ENCODE measurements around the gene VDAC2.
A peak's percentile ranks its signal among the peaks of the same experiment; 100 is the strongest.
"Not testable (repeated sequence)": the region's sequence is repeated elsewhere in the genome, so short reads cannot be mapped to it uniquely, and the experiment has no call there.

The VDAC2 gene, protein sequence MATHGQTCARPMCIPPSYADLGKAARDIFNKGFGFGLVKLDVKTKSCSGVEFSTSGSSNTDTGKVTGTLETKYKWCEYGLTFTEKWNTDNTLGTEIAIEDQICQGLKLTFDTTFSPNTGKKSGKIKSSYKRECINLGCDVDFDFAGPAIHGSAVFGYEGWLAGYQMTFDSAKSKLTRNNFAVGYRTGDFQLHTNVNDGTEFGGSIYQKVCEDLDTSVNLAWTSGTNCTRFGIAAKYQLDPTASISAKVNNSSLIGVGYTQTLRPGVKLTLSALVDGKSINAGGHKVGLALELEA

DNA sequence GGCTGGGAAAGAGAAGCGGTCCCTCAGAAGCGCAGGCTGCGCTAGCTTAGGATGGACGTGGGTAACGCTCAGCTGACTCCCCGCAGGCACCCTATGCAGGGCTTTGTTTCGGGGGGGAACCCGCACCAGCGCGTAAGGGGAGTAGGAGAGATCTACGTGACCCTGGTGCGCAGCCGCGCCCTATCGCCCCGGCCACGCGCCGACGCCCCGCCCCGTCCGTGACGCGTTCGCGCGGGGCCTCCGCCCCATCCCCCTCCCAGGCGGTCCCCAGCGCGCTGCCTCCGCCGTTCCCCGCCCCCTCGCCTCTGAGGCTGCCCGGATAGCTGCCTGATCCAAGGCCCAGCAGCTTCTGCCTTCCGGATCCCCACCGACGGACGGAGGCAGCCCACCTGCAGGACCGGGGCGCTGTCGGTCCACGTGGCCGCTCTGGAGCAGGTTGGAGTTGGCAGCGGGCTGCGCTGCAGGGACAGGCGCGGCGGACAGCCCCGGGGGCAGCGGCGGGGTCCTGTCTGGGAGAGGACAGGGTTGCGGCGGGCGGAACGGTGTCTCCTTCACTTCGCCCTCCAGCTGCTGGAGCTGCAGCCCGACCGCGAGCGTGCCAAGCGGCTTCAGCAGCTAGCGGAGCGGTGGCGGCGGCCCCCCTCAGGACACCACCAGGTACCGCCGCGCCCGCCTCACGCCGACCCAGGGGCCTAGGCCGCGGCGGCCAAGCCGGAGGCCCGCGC, at the start of gene VDAC2:
Gene VDAC2, plus strand, starts transcription at position 515 of the 725 bp plus-strand sequence. CDS start 363 bp downstream, outside the sequence.
- peak; percentile 81 for DNase-seq

DNA sequence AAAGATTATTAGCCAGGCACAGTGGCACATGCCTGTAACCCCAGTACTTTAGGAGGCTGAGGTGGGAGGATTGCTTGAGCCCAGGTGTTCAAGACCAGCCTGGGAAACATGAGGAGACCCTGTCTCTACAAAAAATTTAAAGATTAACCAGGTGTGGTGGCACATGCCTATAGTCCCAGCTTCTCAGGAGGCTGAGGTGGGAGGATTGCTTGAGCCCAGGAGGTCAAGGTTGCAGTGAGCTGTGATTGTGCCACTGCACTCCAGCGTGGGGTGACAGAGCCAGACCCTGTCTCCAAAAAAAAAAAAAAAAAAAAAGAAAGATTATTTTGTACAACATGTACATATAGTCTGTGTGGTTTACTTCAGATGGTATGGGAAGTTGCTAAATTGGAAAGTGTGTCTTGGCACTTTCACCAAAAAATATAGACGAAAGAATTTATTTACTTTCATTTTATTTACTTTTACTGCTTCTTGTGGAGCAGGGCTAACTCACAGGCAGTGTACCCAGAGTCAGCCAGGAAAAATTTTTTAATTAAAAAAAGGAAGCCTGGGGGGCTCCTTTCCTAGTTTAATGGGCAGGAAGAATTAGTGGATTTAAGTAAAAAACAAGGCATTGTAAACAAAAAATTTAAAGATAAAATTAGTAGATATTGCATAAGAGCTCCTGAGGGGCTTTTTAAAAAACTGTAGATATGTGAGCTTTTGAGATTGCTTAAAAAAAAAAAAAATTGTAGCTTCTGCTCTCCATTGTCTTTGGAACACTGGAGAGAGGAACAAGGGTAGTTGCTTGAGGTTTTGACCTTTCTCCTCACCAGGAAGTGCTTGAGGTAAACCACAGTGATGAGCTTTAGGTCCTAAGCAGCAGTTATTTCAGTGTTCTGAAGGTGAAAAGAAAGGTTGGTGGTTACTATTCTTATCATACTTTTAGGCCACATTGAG, 44.6 kb upstream of the VDAC2 start:
- no peak for DNase-seq

DNA sequence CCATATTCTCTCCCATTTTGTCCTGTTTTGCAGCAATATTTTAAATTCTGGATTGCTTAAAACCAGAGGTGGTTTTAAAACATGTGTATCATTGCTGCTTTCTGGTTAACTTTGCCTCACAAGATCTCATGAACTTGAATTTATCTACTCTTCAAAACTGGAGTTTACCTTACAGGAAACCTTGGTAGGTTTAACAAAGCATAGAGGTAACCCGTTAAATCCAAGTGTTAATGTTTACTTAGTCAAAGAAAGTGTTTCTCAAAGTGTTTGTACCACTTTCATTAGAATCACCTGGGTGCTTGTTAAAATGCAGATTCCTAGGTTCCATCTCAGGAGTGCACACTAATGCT, 44.0 kb upstream of the VDAC2 start:
- no peak for DNase-seq

DNA sequence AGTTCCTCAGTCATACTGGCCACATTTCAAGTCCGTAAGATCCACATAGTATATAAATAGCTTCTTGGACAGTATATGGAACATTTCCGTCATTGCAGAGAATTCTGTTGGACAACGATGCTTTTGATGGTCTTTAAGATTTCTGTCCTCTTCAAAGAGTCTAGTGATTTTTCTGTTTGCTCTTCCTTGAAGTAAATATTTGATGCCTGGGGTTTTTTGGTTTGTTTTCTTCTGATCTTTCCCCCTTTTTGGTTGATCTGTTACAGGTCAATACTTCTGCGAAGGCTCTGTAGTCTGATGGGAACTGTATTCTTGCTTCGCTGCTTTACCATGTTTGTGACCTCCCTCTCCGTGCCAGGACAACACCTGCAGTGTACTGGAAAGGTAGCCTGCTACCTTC, 42.3 kb upstream of the VDAC2 start:
- DNase-seq: no peak

GRCh38 chr10:75170215-75170614, 40.4 kb upstream of the VDAC2 start:
- DNase-seq: no peak

DNA sequence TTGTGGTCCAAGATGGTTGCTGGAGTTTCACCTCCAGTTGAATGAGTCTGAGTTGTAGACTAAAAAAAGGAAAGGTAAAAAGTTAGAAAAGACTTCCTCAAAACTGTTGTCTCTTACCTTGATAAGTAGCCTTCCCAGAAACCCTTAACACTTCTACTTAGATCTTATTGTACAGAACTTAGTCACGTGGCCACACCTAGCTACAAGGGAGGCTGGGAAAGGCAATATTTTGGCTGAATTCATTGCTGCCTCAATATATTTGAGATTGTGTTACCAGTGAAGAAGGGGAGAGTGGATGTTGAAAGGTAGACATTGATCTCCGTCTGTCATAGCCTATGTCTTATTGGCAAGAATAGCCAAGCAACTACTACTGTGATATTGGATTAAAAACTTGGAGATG, 35.5 kb upstream of the VDAC2 start:
- DNase-seq: no peak

- DNase-seq: no peak
These were observed 34.5 kb upstream of the VDAC2 start for GRCh38 chr10:75176046-75176445.

DNA sequence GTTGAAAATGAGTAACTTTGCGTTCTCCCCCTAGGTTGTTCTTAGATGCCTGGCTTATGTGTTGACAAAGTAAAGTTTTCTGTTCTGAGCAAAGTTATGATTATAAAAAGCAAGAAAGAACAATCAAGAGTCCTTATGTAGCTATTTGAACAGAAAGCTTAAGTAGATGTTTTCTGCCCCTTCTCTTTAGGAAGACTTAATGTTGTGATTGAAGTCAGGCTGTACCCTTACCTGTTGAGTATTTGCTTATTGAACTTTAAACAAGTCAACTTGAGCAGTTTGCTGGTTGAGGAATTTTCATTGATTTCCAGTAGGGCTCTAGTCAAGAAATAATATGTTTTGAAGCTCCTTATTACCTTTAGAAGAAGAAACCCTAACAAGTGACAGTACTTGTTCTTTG, 33.9 kb upstream of the VDAC2 start:
- no peak for DNase-seq

GRCh38 chr10:75179657-75180177, 30.9 kb upstream of the VDAC2 start:
- no peak for DNase-seq

GRCh38 chr10:75180592-75180991, 30.0 kb upstream of the VDAC2 start:
- no peak for DNase-seq

DNA sequence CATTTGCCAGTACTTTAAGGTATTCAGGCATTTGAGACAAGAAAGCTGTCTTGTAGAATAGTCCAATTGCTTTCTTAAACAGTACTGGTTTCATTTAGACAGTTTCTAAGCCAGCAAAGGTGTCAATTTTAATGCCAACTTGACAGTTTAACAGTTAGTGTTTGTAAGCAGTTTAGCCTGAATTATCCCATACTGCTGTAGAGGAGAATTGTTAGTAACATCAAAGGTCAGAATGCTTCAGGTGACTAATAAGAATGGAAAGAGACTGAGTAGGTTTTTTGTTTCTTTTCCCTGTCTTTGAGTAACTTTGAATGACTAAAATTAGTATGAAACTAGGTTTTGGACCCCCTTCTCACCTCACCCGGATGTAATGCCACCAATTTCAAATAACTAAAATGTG, 29.5 kb upstream of the VDAC2 start:
- no peak for DNase-seq

GRCh38 chr10:75186310-75186709, 24.3 kb upstream of the VDAC2 start:
- no peak for DNase-seq

GRCh38 chr10:75187961-75188426, 22.6 kb upstream of the VDAC2 start:
- DNase-seq: peak; percentile 25

- DNase-seq: not testable (repeated sequence)
These were observed 22.1 kb upstream of the VDAC2 start for GRCh38 chr10:75188522-75188921.

DNA sequence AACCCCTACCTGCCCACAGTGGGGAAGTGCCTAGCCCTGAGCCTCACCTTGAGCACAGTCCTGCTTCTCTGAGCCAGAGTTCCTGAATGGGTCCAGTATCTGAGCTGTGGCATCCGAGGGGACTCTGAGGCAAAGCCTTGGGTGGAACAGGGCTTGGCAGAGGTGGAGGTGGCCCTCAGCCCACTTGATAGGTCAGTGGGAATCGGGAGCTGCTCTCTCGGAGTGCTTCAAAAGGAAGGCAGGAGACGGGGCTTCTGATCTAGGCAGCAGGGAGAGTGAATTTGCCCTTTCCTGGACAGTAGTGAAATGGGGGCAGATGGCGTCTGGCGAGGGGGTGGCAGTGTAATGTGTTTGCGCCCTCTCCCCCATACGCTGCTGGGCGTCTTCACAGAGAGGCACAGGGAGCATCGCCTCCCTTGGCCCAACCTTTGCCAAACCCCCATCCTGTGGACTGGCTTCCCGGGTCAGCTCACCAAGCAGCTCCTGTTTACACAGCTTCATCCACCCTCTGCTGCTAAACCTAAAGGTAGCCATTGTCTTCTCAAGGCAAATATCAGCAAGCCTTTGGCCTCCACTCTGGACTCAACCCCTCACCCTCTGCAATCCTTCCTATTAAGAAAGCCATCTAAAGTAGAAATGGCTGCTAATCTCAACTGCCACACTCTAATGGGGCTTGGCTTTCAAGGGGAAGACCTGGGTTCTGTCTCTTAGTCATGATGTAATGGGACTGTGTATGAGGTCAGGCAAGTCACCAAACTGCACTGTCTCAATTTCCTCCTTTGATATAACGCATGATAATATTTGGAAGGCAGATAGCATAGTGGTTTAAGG, 21.1 kb upstream of the VDAC2 start:
- DNase-seq: no peak

GRCh38 chr10:75191821-75192568, 18.6 kb upstream of the VDAC2 start:
- DNase-seq: peak; percentile 76

DNA sequence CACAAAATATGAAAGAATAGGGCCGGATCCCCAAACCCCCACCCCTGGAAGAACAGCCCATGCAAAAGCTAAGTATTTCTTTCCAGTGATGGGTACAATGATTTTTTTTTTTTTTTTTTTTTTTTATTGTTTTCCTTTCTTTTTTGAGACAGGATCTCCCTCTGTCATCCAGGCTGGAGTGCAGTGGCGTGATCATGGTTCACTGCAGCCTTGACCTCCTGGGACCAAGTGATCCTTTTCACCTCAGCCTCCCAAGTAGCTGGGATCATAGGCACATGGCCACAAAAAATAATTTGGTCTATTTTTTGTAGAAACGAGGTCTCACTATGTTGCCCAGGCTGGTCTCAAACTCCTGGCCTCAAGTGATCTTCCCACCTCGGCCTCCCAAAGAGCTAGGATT, 16.0 kb upstream of the VDAC2 start:
- DNase-seq: not testable (repeated sequence)

DNA sequence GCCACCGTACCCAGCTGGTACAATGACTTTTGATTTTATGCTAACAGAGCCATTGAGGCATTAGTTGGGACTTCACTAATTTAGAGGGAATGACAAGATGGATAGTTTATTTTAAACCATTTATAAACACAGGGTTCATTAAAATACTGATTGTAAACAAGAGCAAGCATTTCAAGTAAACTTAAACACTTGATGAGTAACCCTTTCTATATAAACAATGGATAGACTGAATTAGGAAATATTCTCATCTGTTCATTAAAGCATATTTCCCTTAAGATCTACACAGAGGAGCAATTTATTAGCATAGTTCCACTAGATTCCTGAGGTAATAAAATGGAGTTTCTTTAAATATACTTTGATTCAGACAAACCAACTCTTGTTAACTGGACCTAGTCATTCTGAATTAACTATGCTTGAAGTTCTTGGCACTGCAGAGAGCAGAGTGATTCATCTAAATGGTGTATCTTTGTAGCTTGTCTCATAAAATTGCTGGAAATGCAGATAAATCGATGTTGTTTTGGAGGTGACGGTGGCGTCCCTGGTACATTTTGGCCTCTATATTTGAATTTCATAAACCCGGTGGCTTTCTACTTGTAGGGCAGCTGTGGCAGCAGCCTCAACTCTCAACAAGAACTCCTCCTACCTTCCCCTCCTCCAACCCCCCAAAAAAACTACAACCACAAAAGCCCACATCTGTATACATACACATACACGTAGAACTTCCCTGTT, 15.4 kb upstream of the VDAC2 start:
- DNase-seq: peak; percentile 64

- DNase-seq: no peak
These were observed 13.5 kb upstream of the VDAC2 start for GRCh38 chr10:75197066-75197465.

- no peak for DNase-seq
These were observed 12.7 kb upstream of the VDAC2 start for GRCh38 chr10:75197906-75198305.

- DNase-seq: not testable (repeated sequence)
These were observed 10.6 kb upstream of the VDAC2 start for GRCh38 chr10:75199949-75200348.
